ENCODE measurements around the gene PLCB4. TPM values are rescaled to one million over a fixed set of nuclear protein-coding genes. Genes with fewer than 3 reads are reported as not detected.

PLCB4 gene
- total RNA-seq, 1 experiment from 2014 or later = 12.9 TPM

DNA sequence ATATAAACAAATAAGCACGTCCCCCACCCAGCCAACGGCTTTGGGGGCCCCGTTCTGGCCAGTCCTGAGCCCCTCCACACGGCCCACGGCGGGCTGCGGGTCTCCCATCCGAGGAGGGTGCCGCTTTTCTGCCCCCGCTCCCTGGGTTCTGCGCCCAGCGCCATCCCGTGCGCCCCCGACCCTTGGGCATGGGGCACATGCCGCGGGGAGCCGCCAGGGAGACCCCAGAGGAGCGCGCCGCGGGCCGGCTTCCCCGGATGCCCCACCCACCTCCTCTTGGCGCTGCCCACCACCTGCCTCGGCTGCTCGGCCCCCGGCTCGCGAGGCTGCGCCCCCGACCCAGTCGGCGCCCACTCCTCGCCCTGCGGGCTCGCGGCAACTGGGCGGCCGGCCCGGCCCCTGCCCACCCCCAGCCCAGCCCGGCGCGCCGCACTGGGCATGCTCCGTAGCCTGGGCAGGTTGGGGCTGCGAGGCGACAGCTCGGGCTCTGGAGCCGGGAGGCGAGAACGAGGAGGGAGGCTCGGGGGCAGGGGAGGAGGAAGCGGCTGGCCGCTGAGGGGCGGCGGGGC, 570 bp upstream of the PLCB4 start:
- peaks cover 23% of the 10 kb centered on the region for H3K36me3 Mint-ChIP-seq (ENCODE audit: insufficient read depth, unreplicated experiment)
- DNase-seq = peak; percentile 54
- BruUV-seq (replicated peaks) = no TSS peak
- peaks cover 25% of the 10 kb centered on the region for H3K4me1 Mint-ChIP-seq (ENCODE audit: low read depth, unreplicated experiment)
- CTCF ChIA-PET = interaction anchor here (0.6 kb wide), 2 partner anchors 76 to 208 kb away, joined by 3 read pairs; no protein-coding TSS in a partner anchor
- peaks cover 5% of the 10 kb centered on the region for H3K9me3 Mint-ChIP-seq (ENCODE audit: low read depth, unreplicated experiment)
- TF ChIP-seq, protein P1, sequence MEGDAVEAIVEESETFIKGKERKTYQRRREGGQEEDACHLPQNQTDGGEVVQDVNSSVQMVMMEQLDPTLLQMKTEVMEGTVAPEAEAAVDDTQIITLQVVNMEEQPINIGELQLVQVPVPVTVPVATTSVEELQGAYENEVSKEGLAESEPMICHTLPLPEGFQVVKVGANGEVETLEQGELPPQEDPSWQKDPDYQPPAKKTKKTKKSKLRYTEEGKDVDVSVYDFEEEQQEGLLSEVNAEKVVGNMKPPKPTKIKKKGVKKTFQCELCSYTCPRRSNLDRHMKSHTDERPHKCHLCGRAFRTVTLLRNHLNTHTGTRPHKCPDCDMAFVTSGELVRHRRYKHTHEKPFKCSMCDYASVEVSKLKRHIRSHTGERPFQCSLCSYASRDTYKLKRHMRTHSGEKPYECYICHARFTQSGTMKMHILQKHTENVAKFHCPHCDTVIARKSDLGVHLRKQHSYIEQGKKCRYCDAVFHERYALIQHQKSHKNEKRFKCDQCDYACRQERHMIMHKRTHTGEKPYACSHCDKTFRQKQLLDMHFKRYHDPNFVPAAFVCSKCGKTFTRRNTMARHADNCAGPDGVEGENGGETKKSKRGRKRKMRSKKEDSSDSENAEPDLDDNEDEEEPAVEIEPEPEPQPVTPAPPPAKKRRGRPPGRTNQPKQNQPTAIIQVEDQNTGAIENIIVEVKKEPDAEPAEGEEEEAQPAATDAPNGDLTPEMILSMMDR (IDR thresholded peaks at IDR 0.05; ENCODE audit: unreplicated experiment) = no peak
- intact Hi-C loops (cut with micrococcal nuclease; ENCODE audit: unreplicated experiment) = loop anchor here (5.0 kb wide), 1 partner anchor 216 kb away; no protein-coding TSS in a partner anchor
- H3K4me3 Mint-ChIP-seq (ENCODE audit: low read depth, unreplicated experiment) = peak overlapping the region; percentile 89
- H3K27me3 Mint-ChIP-seq (ENCODE audit: unreplicated experiment) = no peaks in the 10 kb centered on the region
- H3K27ac Mint-ChIP-seq (ENCODE audit: unreplicated experiment) = no peak overlapping the region

DNA sequence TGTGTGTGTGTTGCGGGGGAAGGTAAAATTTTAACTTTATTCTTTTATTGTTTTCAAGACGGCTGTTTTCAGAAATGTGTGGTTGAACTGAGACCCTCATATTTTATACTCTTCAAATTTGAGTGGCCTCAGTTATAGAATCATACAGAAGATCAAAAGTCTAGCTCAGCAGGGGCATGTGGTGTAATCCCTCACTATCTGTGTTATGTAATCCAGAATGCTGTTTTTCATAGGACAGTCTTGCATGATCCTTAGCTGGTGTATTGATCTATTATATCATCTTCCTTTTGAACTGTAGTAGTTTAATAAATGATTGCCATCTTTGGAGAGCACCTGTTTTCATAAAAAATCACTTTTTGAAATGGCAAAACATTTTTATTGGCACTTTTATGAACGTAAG, 1.4 kb downstream of the PLCB4 start:
- CTCF ChIA-PET = no interaction called here
- DNase-seq = no peak
- no TSS peak for BruUV-seq (replicated peaks)
- TF ChIP-seq, protein P1 (IDR thresholded peaks at IDR 0.05; ENCODE audit: unreplicated experiment) = no peak
- no peaks in the 10 kb centered on the region for H3K27me3 Mint-ChIP-seq (ENCODE audit: unreplicated experiment)
- H3K36me3 Mint-ChIP-seq (ENCODE audit: insufficient read depth, unreplicated experiment) = peaks cover 23% of the 10 kb centered on the region
- peaks cover 25% of the 10 kb centered on the region for H3K4me1 Mint-ChIP-seq (ENCODE audit: low read depth, unreplicated experiment)
- H3K27ac Mint-ChIP-seq (ENCODE audit: unreplicated experiment) = no peak overlapping the region
- peak overlapping the region; percentile 89 for H3K4me3 Mint-ChIP-seq (ENCODE audit: low read depth, unreplicated experiment)
- H3K9me3 Mint-ChIP-seq (ENCODE audit: low read depth, unreplicated experiment) = no peaks in the 10 kb centered on the region
- intact Hi-C loops (cut with micrococcal nuclease; ENCODE audit: unreplicated experiment) = loop anchor here (10.0 kb wide), 1 partner anchor 284 kb away; no protein-coding TSS in a partner anchor

DNA sequence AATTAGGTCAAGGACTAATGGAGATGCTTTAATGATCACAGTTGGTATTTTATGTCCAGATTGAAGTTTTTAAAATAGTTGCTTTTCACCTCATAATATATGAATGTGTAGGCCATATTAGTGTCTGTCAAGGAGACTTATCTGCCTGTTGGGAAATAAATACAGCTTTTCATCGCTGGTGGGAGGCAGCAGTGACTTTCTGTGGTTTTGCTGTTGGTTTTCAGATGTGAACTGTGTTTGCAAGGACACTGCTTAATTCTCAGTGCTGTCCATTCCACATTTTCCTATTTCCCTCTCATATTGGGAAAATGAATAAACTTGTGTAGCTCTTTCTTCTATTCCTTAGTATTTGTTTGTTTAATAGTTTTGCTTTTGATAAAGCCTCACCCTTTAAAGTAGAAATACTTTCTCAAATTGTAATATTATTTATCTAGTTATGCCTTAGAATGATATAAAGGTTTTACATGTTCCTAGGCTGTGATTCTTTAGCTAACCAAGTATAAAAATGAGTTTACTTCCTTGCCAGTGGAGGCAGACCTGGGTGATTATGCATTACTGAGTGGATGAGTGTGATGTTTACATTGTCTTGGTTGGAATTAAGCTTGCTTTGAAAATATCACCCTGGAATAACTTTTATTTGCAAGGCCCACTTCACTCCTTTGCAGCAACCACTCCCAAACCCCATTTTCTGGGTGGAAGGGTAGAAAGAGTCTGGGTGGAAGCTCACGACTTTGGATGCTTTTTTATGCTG, 3.3 kb downstream of the PLCB4 start:
- H3K36me3 Mint-ChIP-seq (ENCODE audit: insufficient read depth, unreplicated experiment) = peaks cover 23% of the 10 kb centered on the region
- H3K9me3 Mint-ChIP-seq (ENCODE audit: low read depth, unreplicated experiment) = no peaks in the 10 kb centered on the region
- no peak overlapping the region for H3K4me3 Mint-ChIP-seq (ENCODE audit: low read depth, unreplicated experiment)
- TF ChIP-seq, protein P1 (IDR thresholded peaks at IDR 0.05; ENCODE audit: unreplicated experiment) = no peak
- BruUV-seq (replicated peaks) = no TSS peak
- H3K27me3 Mint-ChIP-seq (ENCODE audit: unreplicated experiment) = no peaks in the 10 kb centered on the region
- peaks cover 17% of the 10 kb centered on the region for H3K4me1 Mint-ChIP-seq (ENCODE audit: low read depth, unreplicated experiment)
- H3K27ac Mint-ChIP-seq (ENCODE audit: unreplicated experiment) = no peak overlapping the region
- CTCF ChIA-PET = interaction anchor here (1.3 to 1.7 kb wide), 2 partner anchors 218 to 313 kb away, joined by 4 to 6 read pairs; no protein-coding TSS in a partner anchor
- intact Hi-C loops (cut with micrococcal nuclease; ENCODE audit: unreplicated experiment) = loop anchor here (10.0 kb wide), 1 partner anchor 283 kb away; no protein-coding TSS in a partner anchor
- no peak for DNase-seq

DNA sequence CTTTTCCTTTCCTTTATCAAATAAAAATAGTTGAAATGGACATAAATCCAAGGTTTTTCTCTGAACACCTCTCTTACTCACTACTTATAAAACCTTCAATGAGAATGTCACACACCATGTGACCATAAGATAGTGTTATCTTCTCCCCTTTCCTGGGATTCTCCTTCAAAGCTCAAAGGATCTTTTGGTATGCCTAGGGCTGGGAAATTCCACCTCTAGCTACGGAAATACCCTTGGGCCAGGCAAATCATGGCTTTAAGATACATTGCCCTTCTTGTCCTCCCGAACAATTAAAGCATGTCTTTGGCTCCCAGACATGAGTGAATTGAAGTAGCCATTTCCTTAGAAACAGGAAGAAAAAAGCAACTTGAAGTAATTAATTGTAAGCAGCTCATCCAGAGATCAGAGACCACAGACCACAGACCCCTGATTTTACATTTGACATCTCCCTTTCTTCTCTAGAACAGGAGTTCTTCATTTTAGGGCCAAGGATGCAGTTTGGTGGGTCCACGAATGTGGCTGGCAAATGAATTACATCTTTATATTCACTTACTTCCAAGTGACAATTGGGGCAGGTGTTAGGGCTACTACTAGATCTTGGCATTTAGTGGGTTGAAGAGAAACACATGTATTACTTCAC, 4.1 kb downstream of the PLCB4 start:
- peaks cover 17% of the 10 kb centered on the region for H3K4me1 Mint-ChIP-seq (ENCODE audit: low read depth, unreplicated experiment)
- H3K4me3 Mint-ChIP-seq (ENCODE audit: low read depth, unreplicated experiment) = no peak overlapping the region
- peaks cover 18% of the 10 kb centered on the region for H3K36me3 Mint-ChIP-seq (ENCODE audit: insufficient read depth, unreplicated experiment)
- intact Hi-C loops (cut with micrococcal nuclease; ENCODE audit: unreplicated experiment) = loop anchor here (10.0 kb wide), 1 partner anchor 282 kb away; no protein-coding TSS in a partner anchor
- TF ChIP-seq, protein P1 (IDR thresholded peaks at IDR 0.05; ENCODE audit: unreplicated experiment) = no peak
- no peaks in the 10 kb centered on the region for H3K9me3 Mint-ChIP-seq (ENCODE audit: low read depth, unreplicated experiment)
- H3K27ac Mint-ChIP-seq (ENCODE audit: unreplicated experiment) = no peak overlapping the region
- BruUV-seq (replicated peaks) = no TSS peak
- DNase-seq = no peak
- CTCF ChIA-PET = interaction anchor here (1.3 to 1.7 kb wide), 2 partner anchors 219 to 313 kb away, joined by 4 to 6 read pairs; no protein-coding TSS in a partner anchor
- no peaks in the 10 kb centered on the region for H3K27me3 Mint-ChIP-seq (ENCODE audit: unreplicated experiment)
